ENCODE results near the gene IL1RAPL1.

IL1RAPL1 gene

GRCh38 chrX:29455702-29456101 lies 868.5 kb downstream of the IL1RAPL1 start:
- no peak for DNase-seq

GRCh38 chrX:29461039-29461438 lies 873.8 kb downstream of the IL1RAPL1 start:
- DNase-seq, result no peak

GRCh38 chrX:29466456-29466855 lies 879.2 kb downstream of the IL1RAPL1 start:
- no peak for DNase-seq

- no peak for DNase-seq
Observed at GRCh38 chrX:29468911-29469494, 881.8 kb downstream of the IL1RAPL1 start.

GRCh38 chrX:29470030-29470429 lies 882.8 kb downstream of the IL1RAPL1 start:
- DNase-seq, result no peak

- DNase-seq, result no peak
Observed at GRCh38 chrX:29471829-29472228, 884.6 kb downstream of the IL1RAPL1 start.

- DNase-seq, result no peak
Observed at GRCh38 chrX:29477878-29478277, 890.6 kb downstream of the IL1RAPL1 start.

GRCh38 chrX:29478336-29479069 lies 891.3 kb downstream of the IL1RAPL1 start:
- DNase-seq, result no peak

GRCh38 chrX:29487214-29487613 lies 900.0 kb downstream of the IL1RAPL1 start:
- DNase-seq, result no peak

- DNase-seq, result no peak
Observed at GRCh38 chrX:29487714-29488113, 900.5 kb downstream of the IL1RAPL1 start.

GRCh38 chrX:29488919-29489318 lies 901.7 kb downstream of the IL1RAPL1 start:
- DNase-seq, result no peak

- DNase-seq, result no peak
Observed at GRCh38 chrX:29490606-29491005, 903.4 kb downstream of the IL1RAPL1 start.

GRCh38 chrX:29491659-29492058 lies 904.4 kb downstream of the IL1RAPL1 start:
- DNase-seq, result no peak

- no peak for DNase-seq
Observed at GRCh38 chrX:29496636-29497180, 909.5 kb downstream of the IL1RAPL1 start.

GRCh38 chrX:29506729-29507128 lies 919.5 kb downstream of the IL1RAPL1 start:
- DNase-seq, result no peak

- DNase-seq, result no peak
Observed at GRCh38 chrX:29518100-29518499, 930.9 kb downstream of the IL1RAPL1 start.

- no peak for DNase-seq
Observed at GRCh38 chrX:29528281-29528680, 941.0 kb downstream of the IL1RAPL1 start.

- no peak for DNase-seq
Observed at GRCh38 chrX:29530501-29530900, 943.3 kb downstream of the IL1RAPL1 start.

GRCh38 chrX:29531336-29531735 lies 944.1 kb downstream of the IL1RAPL1 start:
- no peak for DNase-seq

GRCh38 chrX:29535212-29536162 lies 948.2 kb downstream of the IL1RAPL1 start:
- DNase-seq, result no peak

- DNase-seq, result no peak
Observed at GRCh38 chrX:29541038-29541437, 953.8 kb downstream of the IL1RAPL1 start.

- no peak for DNase-seq
Observed at GRCh38 chrX:29542152-29542551, 954.9 kb downstream of the IL1RAPL1 start.

GRCh38 chrX:29545878-29546277 lies 958.6 kb downstream of the IL1RAPL1 start:
- DNase-seq, result no peak
